H1 (cell line): ENCODE measurements around the gene TMTC2.

Experiments used
- CTCF ChIP-seq, 3 experiments: IDR thresholded peaks; 1 replicate in 2 of 3; 2 replicates in 1 of 3; pipeline versions ENCODE4 v1.5.1 to v1.6.1; 2011; ENCODE audit warnings: low read length in 3 of 3, mild to moderate bottlenecking in 3 of 3, inconsistent platforms in 2 of 3, low read depth in 1 of 3, moderate library complexity in 1 of 3; ENCODE audit not compliant: insufficient read depth in 1 of 3; ENCODE audit errors: control extremely low read depth in 1 of 3
- GABPA ChIP-seq: IDR thresholded peaks from 2 replicates; pipeline ENCODE4 v1.6.1; 2011; ENCODE audit warnings: mild to moderate bottlenecking, low read length, moderate library complexity, borderline replicate concordance; ENCODE audit not compliant: insufficient read depth

- TF ChIP-seq CTCF (IDR thresholded peaks at IDR 0.05; ENCODE audit: control extremely low read depth in 1 of 3, insufficient read depth in 1 of 3, low read depth in 1 of 3, low read length in 3 of 3) (no peak), GABPA (no peak)
Measured at GRCh38 chr12:82801951-82802610, 115.4 kb downstream of the TMTC2 start.
